Heart left ventricle (tissue), 13 donors: ENCODE results near the gene TXNRD2.

Experiments used
- POLR2A ChIP-seq, 2 donors: fragments of 450-650 bp; IDR thresholded peaks; one replicate each; pipeline ENCODE4 v1.6.1; 2017; ENCODE audit warnings: antibody characterized with exemption in 2 of 2, mild to moderate bottlenecking in 2 of 2, moderate library complexity in 2 of 2
- TF ChIP-seq, protein P1 (sequence below), 12 donors: fragments of 200-600 bp; sonication (generic) in 4 of 12; IDR thresholded peaks; one replicate each; pipeline versions ENCODE4 v1.5.0 to v1.8.0; 2018 to 2022; ENCODE audit warnings: antibody characterized with exemption in 12 of 12, mild to moderate bottlenecking in 5 of 12
- donor health status: ischemic (EF 13 %, LVEDD 7.1; RV severe dilation, severe dysfunction).
- donor health status: DM: no; HTN: yes; CAD: no.
- donor health status: DM: no; HTN: no; CAD: no.
- donor health status: ischemic (EF 25% LVEDD 6.9; RV normal size, moderate dysfunction).
- donor health status: ischemic (EF 25% LVEDD 5.7; RV mildly dilated, moderate dysfunction).
- donor health status: ischemic (EF 35%, LVEDD 5.7; RV mildly dilated, moderate dysfunction).
- donor health status: nonischemic (EF 11% LVEDD 7.7; RV severe dilation, severe dysfunction).
- donor health status: DM: yes; HTN: yes; CAD: no.
- donor health status: PGD.
- donor health status: ischemic (EF 29% LVEDD 5.4; RV normal size, mild dysfunction).
- donor health status: nonischemic (EF 23%, LVEDD 6.1; RV moderate dilation, normal function).

DNA sequence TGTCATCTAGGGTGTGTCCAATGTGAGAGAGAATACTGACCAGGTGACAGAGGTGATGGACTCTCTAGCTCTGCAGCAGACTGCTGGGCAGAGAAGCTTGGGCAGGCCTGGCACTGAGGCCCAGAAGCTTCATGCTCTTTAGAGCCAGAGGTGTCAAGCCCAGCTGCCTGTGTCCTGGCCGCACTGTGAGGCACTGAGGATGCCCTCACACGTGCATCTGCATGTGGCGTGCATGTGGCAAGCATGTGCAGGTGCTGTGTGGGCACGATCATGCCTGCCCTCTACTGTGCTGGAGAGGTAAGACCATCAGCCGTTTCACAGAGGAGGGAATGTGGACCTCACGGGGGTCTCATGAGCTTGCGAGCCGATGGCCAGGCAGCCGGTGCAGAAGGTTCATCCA, 15.8 kb upstream of the TXNRD2 start:
- TF ChIP-seq, protein P1, sequence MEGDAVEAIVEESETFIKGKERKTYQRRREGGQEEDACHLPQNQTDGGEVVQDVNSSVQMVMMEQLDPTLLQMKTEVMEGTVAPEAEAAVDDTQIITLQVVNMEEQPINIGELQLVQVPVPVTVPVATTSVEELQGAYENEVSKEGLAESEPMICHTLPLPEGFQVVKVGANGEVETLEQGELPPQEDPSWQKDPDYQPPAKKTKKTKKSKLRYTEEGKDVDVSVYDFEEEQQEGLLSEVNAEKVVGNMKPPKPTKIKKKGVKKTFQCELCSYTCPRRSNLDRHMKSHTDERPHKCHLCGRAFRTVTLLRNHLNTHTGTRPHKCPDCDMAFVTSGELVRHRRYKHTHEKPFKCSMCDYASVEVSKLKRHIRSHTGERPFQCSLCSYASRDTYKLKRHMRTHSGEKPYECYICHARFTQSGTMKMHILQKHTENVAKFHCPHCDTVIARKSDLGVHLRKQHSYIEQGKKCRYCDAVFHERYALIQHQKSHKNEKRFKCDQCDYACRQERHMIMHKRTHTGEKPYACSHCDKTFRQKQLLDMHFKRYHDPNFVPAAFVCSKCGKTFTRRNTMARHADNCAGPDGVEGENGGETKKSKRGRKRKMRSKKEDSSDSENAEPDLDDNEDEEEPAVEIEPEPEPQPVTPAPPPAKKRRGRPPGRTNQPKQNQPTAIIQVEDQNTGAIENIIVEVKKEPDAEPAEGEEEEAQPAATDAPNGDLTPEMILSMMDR (IDR thresholded peaks at IDR 0.05) = no peak
- TF ChIP-seq POLR2A (IDR thresholded peaks at IDR 0.05) = no peak
